CD4-positive, alpha-beta T cell treated with Interleukin-15 for 1 hour (primary cell): ENCODE measurements around the gene SPATC1L.
"Not testable (repeated sequence)": the region's sequence is repeated elsewhere in the genome, so short reads cannot be mapped to it uniquely, and the experiment has no call there.

Experiments used
- DNase-seq: peaks from one replicate; pipeline ENCODE4 v3.0.0-alpha.2; 2020

SPATC1L gene

DNA sequence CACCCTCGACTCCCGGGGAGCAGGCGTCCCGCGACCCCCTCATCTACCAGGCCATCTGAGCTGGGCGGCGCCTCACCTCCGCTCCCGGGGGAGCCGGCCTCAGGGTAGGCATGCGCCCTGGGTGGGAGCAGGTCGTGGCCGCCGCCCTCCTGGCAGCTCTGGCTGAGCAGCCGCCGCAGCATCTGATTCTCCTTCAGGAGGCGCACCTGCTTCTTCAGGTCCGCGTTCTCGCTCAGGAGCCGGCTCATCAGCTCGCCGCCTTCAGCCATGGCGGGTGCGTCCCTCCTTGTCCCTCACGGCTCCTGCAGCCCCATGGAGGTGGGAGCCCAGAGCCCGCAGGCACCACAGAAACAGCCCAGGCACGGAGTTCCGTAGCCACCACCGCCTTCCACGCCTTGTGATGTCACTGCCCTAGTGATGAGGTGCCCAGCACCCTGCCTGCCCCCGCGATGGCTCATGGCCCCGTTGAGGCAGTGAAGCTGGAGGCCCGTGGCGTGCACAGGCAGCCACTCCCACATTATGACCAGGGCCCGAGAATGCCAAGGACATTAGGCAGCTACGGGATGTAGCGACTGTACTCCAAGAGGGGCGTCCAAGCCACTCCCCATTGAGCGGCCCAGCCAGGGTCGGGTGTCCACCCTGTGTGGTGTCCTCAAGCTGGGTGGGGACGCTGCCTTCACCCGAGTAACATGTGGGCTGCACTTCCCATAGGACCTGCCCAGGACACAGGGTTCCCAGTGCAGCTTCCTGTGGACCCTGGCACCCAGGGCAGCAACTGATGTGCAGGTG is 1.5 kb downstream of the SPATC1L start:
- no peak for DNase-seq

DNA sequence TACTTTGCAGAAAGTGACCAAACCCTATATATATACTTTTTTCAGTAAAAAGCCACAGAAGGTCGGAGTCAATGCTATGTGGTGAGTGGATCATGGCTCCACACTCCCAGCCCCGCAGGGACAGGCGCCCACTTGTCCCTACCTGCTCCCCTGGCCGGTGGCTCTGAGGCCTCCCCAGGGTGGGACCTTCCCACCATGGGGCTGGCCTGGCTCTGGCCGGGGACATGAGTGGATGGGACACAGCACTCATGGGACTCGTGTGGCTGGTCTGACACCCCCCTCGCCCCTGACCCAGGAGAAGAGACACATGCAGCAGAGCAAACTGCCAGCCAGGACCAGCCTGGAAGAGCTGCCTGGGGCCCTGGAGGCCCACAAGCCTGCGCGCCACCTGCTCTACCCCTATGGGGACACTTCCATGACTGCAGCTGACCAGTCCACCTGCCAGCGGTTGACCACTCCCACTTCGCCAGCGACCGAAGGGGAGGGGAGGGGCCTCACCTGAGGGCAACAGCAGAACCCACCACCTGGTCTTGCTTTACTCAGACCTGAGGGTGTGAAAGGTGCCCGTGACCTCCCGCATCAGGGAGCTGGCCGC is 2.2 kb downstream of the SPATC1L start:
- DNase-seq = no peak

DNA sequence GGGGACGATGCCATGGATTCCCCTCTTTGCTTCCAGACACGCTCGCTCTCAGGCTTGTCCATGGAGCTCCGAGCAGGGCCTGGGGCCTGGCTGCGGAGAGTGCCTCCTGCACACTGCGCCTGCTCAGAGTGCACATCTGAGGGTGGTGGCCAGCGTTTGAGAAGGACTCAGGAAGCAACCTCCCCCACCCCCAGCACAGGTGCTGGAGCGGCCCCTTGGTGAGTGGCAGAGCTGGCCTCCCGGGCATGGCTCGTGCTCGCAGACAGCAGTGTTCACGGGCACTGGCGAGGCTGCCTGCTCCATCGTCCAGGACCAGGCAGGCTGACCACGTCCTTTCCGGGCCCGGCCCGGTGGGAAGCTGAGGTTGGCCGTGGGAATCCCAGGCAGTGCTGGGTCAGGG is 2.8 kb downstream of the SPATC1L start:
- no peak for DNase-seq

DNA sequence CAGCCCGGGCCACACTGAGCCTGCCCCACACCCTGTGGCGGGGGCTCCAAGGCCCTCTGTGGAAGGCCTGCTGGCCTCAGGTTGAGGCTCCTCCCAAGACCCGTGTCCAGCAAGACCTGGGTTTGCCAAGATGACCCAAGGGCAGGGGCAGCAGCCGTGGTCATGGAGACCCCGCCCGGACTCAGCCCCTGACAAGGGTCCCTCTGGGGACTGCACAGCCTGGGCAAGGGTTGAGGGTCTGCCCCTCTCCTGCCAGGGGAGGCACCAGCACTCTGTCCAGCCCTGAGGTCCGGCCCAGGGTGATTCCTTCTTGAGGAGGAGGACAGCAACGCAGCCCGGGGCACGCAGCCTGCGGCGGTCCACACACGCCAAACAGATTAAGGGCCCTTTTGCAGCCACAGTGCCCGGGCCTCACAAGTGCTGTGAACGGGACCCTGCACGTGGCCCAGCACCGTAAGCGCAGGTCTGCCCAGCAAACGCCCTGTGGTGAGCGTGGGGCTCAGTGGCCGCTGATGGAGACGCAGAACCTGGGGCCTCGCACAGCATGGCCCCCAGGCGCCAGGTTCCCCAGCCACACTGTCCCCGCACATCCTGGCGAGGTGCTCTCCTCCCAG is 3.4 kb downstream of the SPATC1L start:
- DNase-seq = no peak

DNA sequence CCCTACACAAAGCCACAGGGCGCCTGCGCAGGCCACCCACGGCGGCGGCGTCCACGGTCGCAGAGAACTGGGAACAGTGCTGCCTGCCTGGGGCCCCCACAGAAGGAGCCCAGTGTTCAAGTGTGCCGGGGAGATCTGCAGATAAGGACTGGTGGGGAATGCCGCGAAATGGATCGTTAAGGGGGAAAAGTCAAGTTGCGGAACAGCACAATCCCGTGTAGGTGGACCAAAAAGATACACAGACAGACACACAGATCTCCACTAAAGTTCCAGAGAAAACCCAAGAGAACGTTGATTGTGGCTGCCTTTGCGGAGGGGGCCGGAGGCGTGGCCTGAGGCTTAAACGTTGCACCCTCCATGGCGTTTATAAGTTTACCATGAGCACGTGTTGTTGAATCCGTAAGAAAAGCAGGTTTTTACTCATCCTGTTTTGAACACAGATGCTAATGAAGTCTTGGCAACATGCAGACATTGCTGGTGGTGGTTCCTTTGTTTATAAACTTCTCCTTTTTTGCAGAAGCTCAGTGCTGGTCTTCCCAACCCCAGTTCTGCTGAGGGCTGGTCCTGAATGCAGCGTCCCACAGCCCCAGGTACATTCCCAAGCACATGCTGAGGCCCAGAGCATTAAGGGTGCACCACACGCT is 4.1 kb downstream of the SPATC1L start:
- DNase-seq = no peak

DNA sequence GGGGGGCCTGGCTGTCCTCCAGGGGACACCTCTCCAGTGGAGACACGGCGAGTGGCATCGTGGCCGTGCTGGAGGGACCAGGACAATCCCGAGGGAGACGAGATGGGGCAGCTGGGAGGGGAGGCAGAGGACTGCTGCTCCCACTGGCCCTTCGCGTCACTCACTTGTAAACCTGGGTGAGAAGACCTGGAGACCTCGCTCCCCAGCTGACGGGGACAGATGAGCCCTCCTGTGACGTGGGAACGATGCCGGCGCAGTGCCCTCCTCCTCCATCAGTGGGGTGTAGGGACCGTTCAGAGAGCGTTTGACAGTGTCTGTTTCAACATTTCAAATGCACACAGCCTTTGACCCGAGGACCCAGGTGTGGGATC is 4.6 kb downstream of the SPATC1L start:
- DNase-seq = no peak

DNA sequence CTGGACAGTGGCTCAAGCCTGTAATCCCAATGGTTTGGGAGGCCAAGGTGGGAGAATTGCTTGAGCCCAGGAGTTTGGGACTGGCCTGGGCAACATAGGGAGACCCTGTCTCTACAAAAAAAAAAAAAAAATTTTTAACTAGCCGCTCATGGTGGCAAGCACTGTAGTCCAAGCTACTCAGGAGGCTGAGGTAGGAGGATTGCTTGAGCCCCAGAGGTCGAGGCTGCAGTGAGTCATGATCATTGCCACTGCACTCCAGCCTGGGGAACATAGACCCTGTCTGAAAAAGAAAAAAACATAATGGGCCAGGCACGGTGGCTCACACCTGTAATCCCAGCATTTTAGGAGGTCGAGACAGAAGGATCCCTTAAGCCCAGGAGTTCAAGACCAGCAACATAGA is 5.3 kb downstream of the SPATC1L start:
- DNase-seq = no peak

DNA sequence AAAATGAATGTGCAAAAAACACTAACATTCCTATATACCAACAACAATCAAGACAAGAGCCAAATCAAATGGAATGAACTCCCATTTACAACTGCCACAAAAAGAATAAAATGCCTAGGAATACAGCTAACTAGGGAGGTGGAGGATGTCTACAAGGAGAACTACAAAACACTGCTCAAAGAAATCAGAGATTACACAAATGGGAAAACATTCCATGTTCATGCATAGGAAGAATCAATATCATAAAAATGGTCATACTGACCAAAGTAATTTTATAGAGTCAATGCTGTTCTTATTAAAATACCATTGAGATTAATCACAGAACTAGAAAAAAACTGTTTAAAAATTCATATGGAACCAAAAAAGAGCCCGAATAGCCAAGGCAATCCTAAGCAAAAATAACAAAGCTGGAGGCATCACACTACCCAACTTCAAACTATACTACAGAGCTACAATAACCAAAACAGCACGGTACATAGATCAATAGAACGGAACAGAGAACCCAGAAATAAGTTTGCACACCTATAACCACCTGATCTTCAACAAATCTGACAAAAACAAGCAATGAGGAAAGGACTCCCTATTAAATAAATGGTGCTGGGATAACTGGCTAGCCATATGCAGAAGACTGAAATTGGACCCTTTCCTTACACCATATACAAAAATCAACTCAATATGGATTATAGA is 7.7 kb downstream of the SPATC1L start:
- not testable (repeated sequence) for DNase-seq

DNA sequence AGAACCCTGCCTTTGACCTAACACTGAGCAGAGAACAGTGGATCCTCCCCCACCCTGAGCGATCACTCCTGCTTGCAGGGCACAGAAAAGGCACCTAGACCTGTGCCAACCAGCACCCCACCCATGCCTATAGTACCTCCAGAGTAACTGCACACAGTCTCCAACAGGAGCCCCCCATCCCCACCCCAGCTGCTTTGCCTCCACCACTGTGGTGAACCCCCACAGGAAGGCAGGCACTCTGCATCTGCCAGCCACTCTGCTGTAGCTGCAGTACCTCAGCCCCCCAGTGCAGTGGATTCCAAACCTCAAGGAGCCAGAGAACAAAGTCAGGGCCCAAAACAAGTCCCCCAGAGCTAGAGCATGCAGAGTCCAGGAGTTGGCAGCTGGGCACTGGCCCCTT is 10.7 kb downstream of the SPATC1L start:
- DNase-seq = no peak

DNA sequence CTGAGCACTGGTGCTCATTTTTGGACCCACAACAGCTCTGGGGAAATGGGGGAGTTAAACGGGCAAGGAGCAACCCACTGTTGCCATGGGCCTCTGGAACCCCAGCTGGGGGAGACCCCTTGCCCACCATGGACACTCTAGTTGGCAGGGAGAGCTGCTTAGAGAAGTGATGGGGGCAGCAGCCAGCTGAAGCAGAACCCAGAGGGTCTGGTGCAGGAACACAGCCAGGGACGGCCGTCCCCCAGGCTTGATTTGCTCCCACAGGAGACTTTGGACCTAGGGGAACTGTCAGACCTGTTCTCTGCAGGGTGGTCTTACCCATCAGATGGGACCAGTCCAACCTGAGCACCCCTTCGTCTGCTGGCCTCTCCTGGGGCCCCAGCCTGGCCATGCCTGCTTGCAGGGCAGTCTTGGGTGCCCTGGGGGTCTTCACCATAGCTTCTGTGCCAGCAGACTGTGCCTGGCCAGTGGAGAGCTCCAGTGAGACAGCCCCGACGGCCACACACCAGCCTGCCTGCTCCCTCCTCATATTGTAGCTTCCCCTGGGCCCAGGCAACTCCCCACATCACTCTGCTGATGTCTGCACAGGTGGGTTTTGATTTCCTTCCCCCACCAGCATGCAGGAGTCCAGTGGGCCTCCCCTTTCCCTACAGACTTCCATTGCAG is 11.3 kb downstream of the SPATC1L start:
- DNase-seq = no peak

DNA sequence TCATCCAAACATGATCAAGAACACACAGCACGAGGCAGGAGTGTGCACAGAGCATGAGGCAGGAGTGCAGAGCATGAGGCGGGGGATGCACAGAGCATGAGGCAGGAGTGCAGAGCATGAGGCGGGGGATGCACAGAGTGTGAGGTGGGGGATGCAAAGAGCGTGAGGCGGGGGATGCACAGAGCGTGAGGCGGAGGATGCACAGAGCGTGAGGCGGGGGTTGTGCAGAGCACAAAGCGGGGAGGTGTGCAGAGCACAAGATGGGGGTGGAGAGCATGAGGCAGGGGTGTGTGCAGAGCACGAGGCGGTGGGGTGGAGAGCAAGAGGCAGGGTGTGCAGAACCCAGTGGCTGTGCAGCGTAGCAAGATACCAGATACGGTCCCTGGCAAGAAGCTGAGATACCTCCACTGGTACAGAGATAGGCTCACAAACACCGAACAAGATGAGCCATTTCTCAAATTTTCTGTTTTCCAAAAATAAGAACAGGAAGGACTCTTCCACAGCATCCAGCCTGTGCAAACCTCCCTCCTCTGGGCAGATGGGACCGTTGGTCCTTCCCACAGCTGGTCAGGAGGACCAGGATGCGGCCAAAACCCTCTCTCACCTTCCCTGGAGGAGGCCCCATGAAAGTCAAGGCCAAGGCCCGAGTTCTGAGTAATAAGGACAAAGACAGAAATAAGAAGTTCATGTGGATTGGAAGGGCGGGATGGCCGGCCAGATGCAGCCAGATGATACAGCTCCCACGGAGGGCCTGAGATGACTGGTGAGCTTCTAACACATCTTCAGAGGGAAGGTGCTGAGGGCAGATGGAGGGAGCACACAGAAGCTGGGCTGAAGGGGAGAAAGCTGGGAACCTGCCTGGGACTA is 12.0 kb downstream of the SPATC1L start:
- no peak for DNase-seq

DNA sequence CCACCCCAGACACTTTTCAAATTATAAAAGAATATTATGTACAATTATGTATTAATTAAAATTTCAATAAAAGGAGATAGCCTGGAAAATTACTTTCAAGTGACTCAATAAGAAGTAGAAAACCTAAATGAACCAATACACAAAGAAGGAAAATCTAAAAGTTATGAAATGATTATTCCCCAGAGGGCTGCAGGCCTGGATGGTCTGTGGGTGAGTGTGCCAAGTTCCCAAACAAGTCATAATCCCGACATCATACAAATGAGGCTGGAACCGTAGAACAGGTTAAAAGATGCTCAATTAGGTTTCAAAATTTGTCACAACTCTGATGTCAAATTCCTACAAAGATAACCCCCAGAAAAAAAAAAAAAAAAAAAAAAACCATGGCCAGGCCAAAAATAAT is 12.7 kb downstream of the SPATC1L start:
- no peak for DNase-seq

DNA sequence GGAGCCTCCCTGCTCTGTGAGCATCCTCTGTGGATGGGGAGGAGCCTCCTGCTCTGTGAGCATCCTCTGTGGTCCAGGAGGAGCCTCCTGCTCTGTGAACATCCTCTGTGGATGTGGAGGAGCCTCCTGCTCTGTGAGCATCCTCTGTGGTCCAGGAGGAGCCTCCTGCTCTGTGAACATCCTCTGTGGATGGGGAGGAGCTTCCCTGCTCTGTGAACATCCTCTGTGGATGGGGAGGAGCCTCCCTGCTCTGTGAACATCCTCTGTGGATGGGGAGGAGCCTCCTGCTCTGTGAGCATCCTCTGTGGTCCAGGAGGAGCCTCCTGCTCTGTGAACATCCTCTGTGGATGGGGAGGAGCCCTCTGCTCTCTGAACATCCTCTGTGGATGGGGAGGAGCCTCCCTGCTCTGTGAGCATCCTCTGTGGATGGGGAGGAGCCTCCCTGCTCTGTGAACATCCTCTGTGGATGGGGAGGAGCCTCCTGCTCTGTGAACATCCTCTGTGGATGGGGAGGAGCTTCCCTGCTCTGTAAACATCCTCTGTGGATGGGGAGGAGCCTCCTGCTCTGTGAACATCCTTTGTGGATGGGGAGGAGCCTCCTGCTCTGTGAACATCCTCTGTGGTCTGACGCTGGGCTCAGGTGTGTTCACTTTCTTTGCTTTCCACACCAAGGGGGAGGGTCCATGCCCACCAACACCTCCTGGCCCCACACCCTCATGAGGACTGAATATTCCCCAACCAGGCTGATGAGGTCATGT is 13.6 kb downstream of the SPATC1L start:
- peak; percentile 66 for DNase-seq

DNA sequence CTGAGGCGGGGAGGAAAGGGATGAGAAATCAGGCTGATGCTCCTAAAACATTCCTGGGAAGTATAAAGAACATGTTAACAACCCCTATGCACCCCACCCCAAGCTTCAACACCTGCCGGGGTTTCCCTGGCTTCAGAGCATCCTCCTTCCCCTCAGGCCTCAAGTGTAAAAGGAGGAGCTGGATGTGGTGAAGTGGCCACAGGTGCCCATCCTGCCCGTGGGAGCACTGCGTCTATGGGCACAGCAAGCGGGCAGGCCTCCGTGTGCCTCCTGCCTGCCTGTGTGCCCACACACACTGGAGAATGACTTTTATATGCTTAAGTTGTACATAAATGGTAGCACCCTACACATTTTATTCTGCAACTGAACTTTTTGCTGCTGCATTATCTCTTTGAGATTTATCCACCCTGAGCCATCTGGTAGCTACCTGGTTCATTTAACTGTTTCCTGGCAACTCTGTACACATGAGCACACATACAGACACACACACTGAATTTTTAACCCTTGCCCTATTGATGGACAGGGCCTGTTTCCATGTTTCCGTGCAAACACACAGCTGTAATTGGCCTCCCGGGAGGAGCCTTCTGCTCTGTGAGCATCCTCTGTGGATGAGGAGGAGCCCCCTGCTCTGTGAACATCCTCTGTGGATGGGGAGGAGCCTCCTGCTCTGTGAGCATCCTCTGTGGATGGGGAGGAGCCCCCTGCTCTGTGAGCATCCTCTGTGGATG is 15.4 kb downstream of the SPATC1L start:
- DNase-seq = no peak

DNA sequence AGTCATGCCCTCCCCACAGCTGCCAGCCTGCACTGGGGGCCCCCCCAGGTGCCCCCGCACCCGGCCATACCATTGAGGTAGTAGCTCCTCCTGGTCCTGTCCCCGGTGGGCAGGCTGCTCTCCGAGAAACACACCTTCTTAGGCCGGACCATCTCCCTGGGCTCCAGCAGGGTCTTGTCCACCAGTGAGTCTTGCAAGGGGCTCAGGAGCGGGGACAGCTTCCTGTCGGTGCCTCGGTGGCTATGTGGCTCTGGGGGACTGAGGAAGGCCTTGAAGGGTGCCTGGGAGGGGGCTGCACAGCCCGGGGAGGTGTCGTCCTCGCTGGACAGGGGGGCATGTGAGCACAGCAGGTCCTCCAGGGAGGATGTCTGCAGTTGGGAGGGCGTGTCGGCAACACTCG is 16.0 kb downstream of the SPATC1L start:
- peak; percentile 14 for DNase-seq

DNA sequence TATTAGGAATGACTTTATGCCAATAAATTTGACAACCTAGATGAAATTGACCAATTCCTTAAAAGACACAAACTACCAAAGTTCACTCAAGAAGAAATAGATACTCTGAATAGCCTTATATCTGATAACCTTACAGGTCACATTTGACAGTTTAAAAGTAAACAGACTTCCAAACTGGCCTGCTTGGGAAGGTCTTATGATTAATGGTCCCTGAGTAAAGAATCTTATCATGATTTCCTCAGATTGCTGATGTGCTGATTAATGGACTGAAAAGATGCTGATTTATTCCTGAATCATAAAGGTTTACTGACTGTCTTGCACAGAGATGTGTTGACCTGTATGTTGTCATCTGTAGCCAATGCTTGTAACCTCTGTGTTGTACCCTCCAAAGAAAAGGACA is 19.2 kb downstream of the SPATC1L start:
- no peak for DNase-seq

DNA sequence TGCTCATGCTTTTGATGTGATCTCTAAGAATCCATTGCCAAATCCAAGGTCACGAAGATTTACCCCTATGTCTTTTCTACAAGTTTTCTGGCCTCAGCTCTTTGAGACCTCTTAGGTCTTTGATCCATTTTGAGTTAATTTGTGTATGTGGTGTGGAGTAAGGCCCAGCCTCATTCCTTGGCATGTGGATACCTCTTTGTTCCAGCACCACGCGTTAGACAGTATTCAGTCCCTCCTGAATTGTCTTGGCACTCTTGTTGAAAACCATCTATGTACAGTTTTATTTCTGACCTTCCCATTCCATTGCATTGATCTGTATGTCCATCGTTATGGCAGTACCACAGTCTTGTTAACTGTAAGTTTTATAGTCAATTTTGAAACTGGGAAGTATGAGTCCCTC is 20.9 kb downstream of the SPATC1L start:
- no peak for DNase-seq

DNA sequence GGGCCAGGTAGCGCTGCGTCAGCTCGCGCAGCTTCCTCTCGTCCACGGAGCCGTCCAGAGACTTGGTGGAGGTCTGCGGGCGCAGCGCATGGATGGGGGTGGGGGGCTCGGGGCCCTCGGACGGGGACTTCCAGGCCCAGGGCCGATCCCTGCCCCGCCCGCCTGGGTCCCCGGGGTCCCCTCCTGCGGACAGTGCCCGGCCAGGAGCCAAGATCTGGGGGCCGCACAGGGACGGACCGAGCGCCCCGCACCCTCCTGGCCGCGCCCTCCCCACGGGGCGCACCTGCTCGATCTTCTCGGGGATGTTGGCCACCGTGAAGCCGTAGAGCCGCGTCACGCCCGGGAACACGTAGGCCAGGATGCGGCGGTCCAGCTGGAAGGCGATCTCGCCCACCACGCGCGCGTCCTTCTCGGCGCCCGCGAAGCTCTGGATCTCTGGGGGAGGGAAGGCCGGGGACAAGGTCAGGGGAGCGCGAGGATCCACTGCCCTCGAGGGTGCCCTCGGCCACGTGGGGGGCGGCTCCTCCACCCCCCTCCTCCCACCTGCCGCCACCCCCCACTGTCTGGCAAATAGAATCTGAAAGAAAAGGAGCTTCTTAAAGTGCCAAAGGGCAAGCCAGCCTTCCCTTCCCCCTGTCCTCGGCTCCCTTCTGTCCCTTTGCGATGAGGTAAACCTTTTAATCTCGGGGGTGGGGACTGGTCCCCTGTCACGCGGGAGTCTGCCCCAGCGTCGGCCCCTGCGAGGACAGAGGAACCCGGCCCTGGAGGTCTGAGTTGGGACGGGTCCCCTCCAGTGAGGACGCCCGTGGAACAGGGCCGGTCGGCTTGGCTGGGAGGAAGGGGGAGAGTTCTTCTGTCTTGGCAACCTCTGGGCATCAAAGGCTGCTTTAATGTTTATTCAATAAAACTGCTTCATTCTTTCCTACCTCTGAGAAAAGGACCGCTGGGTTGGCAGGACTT is 22.3 kb downstream of the SPATC1L start:
- peak; percentile 14 for DNase-seq
